Ecto neural progenitor cell (in vitro differentiated cells): ENCODE measurements around the gene AFDN.

Experiments used
- DNase-seq: peaks from one replicate; pipeline ENCODE4 v3.0.0-alpha.2; 2018; ENCODE audit warnings: low spot score

AFDN gene

GRCh38 chr6:167794161-167795157, 32.3 kb upstream of the AFDN start:
- no peak for DNase-seq

DNA sequence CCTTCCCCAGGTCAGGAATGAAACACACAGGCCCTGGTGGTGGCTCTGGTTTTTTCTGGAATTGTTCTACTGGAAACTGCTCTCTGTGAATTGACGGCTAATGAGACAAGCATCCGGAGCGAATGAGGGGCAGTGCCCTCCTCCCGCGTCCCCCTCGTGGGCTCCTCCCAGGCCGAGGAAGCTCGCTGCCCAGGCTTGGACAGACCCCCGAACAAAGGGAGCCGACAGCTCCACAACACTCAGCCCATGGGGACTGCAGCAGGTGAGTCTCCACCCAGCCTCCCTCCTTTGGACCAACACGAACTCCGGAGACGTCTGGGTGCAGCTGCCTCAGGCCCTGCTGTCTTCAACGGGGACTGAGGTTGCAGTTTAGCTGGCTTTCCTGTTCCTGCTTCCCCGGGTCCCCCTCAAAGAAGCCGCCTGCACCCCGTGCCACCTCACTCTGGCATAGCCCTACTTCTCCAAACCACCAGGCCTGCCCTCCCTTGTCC, 31.3 kb upstream of the AFDN start:
- no peak for DNase-seq

- DNase-seq = no peak
Measured at GRCh38 chr6:167795874-167796191, 30.9 kb upstream of the AFDN start.

- no peak for DNase-seq
Measured at GRCh38 chr6:167796192-167796981, 30.3 kb upstream of the AFDN start.

- no peak for DNase-seq
Measured at GRCh38 chr6:167797011-167797471, 29.7 kb upstream of the AFDN start.

GRCh38 chr6:167797476-167798265, 29.0 kb upstream of the AFDN start:
- DNase-seq = no peak

GRCh38 chr6:167798453-167798852, 28.3 kb upstream of the AFDN start:
- no peak for DNase-seq

GRCh38 chr6:167799033-167799821, 27.5 kb upstream of the AFDN start:
- DNase-seq = no peak

DNA sequence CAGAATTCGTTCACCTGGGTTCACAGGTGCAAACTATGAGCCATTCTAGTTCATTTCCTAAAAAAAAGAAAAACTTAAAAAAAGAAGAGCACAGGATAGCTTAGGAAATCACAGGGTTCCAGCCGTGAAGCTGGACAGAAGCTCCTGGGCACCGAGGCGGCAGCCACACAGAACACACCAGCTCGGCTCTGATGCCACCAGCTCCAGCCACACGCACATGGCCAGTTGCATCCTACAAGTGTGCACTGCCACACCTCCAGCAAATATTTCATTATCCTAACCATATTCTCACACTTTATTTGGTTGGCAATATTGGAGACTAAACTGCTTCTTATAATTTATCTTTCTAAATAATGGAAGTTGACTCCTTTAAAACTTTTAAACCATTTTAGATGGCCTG, 26.2 kb upstream of the AFDN start:
- DNase-seq = no peak

DNA sequence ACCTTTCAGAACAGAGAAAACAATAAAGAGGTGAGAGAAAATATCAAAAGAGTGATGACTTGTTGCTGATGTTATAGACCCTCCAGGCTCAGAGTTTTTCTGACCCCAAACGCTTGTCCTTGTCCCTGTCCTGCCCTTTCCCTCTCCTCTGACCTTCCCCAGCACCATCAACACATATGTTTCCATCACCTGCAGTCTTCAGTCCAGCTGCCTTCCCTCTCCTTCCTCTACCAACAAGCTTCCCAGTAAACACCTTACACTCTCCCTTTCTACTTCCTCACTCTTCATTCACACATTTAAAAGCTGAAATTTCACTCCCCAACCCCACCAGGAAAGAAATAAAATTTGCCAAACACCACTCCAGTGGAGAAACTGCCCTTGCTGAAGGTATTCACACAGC, 25.4 kb upstream of the AFDN start:
- DNase-seq = no peak

GRCh38 chr6:167802339-167802738, 24.4 kb upstream of the AFDN start:
- no peak for DNase-seq

DNA sequence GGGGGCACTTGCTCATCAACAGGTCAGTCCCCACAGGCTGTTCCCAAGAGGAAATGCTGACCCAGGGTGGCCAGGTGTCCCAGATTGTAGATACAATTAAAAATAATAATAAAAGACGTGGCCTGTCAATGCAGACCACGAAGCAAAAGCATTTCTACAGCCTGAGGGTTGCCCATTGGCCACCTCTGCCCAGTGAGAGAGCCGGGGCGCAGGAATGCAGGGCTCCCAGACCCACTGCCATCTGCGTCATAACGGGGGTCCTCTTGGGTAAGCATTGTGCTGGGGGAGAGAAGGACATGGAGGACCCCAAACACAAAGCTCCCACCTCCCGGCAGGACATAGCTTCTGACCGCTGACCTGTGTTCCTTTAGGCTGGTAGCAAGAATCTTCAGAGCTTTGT, 22.9 kb upstream of the AFDN start:
- DNase-seq = no peak

GRCh38 chr6:167804281-167805013, 22.3 kb upstream of the AFDN start:
- no peak for DNase-seq

DNA sequence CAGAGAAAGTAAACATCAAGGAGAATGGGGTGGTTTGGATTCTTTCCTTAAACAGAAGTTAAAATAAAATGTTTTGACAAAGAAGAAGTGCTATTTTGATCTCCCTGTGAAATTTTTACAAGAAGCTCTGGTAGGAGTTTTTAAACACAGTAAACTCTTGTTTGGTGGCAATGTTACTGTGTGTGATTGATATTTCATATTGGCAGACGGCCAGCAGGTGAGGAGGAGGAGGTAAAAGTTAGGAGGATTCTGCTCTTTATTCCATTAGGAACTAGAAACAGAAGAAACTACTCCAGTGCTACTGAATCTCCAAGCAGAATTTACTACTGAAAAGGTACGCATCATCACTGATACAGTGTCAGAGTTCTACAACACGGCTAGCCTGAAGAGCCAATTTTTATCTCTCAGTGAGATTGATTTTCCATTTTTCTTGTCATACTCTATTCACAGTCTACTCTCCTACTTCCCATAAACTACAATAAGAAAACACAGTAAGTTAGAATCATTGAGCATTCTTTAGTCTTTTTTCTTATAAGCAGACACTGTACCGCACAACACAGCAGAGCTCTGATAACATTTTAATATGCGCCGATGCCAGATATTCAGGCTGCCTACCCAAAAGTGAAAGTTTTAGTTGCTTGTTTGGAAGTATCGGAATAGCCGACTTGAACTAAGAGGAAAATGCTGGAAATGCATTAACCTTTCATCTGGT, 21.2 kb upstream of the AFDN start:
- DNase-seq = no peak

- no peak for DNase-seq
Measured at GRCh38 chr6:167806061-167806700, 20.5 kb upstream of the AFDN start.

DNA sequence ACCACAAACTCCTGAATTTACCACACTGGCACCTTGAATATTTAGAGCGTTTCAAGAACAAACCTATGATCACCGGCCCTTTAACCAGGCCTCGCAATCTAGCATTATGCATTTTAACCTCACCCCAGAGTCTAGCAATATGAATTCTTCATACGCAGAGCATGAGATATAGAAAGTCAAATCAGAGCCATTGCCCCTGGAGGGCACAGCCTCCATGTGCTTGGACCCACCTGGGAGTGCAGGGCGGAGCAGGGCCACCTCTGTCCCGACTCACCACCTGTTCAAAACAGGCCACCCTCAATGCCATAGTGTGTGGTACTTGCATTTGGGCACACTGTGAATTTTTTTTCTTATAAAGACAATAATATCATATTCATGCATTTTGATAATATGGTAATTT, 19.5 kb upstream of the AFDN start:
- DNase-seq = no peak

GRCh38 chr6:167807756-167808155, 19.0 kb upstream of the AFDN start:
- no peak for DNase-seq

GRCh38 chr6:167811040-167811439, 15.7 kb upstream of the AFDN start:
- no peak for DNase-seq

- DNase-seq = no peak
Measured at GRCh38 chr6:167811442-167812087, 15.1 kb upstream of the AFDN start.
